CD4-positive, alpha-beta T cell treated with Interleukin-6 for 4 hours (primary cell): ENCODE data around the gene DUSP8.
"Not testable (repeated sequence)": the region's sequence is repeated elsewhere in the genome, so short reads cannot be mapped to it uniquely, and the experiment has no call there.

Experiments
- DNase-seq: peaks from one replicate; pipeline ENCODE4 v3.0.0-alpha.2; 2020; ENCODE audit warnings: mixed read lengths

DUSP8 gene

GRCh38 chr11:1511937-1512496, 60.1 kb downstream of the DUSP8 start:
- no peak for DNase-seq

- DNase-seq = no peak
Observed at GRCh38 chr11:1510928-1511327, 61.1 kb downstream of the DUSP8 start.

GRCh38 chr11:1510351-1510750, 61.7 kb downstream of the DUSP8 start:
- DNase-seq = not testable (repeated sequence)

GRCh38 chr11:1509626-1510255, 62.3 kb downstream of the DUSP8 start:
- DNase-seq = no peak

- DNase-seq = no peak
Observed at GRCh38 chr11:1508986-1509385, 63.1 kb downstream of the DUSP8 start.

- DNase-seq = no peak
Observed at GRCh38 chr11:1508491-1508891, 63.6 kb downstream of the DUSP8 start.

- DNase-seq = no peak
Observed at GRCh38 chr11:1507381-1508140, 64.5 kb downstream of the DUSP8 start.

GRCh38 chr11:1506981-1507380, 65.1 kb downstream of the DUSP8 start:
- no peak for DNase-seq

GRCh38 chr11:1505480-1505879, 66.6 kb downstream of the DUSP8 start:
- no peak for DNase-seq

- DNase-seq = no peak
Observed at GRCh38 chr11:1504581-1505290, 67.3 kb downstream of the DUSP8 start.

- no peak for DNase-seq
Observed at GRCh38 chr11:1504138-1504537, 67.9 kb downstream of the DUSP8 start.
